Activated T-cell treated with anti-CD3 and anti-CD28 coated beads for 24 hours (primary cell): Measurements from ENCODE around the gene GRIK3.
"Not testable (repeated sequence)": the region's sequence is repeated elsewhere in the genome, so short reads cannot be mapped to it uniquely, and the experiment has no call there.

ENCODE experiments used
- DNase-seq: peaks from one replicate; pipeline ENCODE4 v3.0.0-alpha.2; 2020; ENCODE audit warnings: low read depth

The GRIK3 gene

DNA sequence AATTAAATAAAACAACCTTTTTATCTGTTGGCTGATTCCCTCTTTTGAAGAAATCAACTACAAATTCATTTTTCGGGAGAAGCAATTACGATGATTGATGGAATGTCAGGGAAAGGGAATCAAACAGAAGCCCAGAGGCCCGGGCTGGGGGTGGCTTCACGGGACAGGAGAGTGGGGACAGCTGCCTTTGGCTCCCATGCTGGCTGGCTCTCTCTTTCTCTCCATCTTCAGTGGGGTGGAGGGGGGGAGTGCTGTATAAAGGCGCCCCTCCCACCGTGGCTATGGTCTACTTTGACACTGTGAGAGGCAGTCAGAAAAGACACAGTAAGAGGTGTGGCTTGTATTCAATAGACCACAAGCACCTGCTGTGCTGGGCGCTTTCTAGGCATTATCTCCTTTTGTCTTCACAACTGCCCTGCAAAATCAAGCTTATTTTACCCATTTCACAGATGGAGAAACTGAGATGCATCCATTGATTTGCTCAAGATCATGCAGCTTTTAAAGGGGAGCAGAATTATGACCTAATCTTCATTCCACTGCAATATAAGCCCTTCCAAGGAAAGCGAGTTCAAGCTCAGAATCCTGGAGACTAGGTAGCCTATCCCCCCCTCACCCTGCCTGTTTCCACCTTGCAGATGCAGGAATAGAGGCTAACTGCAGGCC lies 92.9 kb downstream of the GRIK3 start:
- no peak for DNase-seq

DNA sequence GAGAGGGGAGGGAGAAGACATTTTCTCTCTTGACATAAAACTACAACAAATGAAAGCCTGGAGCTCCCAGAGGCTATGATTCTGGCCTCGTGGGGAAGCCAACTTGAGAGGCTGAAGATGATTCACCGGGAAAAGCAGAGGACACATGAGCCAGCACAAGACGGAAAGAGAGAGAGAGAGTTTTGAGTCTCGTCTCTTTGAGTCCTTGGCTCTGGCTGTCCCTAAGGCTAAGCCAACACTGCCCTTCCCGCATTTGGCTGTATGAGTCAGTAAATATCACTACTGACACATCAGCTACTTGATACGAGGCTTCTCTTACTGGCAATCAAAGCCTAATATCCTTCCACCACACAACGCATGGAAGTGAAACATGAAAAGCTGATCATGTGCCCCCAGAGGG lies 95.5 kb downstream of the GRIK3 start:
- DNase-seq, result no peak

DNA sequence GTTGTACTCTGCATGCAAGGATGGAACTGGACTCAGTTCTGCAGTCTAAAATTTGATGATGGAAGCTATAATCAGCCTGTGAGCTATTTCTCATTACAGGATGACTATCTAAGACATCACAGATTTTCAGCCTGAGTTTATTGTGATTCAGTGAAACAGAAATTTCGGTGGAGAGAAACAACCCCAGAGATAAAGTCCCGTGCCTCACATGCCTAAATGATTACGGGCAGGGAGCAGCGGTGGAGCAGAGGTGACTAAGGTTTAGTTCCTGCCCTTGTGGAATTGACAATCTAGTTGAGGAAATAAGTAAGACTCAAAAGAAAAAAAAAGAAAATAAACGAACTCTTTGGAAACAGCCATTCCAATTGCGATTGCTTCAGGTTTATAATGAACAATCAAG lies 96.9 kb downstream of the GRIK3 start:
- DNase-seq, result no peak

DNA sequence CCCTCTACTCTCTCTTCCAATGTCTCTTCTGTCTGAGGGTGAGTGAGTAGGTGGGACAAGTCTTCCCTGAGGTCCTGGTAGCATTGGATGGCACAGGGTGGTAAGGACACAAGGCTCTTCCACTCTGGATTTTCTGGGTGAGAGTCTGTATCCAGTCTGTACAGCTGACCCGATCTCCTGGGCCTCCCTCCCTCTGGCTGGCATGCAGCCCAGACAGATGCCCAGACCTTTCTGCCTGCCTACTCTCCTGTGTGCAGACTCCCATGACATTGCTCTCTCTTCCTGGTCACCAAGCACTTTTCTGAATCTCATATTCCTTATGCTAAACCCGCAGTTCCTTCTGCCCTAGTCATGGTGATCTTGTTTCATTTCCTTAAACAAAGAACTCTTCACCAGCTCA lies 100.3 kb downstream of the GRIK3 start:
- no peak for DNase-seq

DNA sequence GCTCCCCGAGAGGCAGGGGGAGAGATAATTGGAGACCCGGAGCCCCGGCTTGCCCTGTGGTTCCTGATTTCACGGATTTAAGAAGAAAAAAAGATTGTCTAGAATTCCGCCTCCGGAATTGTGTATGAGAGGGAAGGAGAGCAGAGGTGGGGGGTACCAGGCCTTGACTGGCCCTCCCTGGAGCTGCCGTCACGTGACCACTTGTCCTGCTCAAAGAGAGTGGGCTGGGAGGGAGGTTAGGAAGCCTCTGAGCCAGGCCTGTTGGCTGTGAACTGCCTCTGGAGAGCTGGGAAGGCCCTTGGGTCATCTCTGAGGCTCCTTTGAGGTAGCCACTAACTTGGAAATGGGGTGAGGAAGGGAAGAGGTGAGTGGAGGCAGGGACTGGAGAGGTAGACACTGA lies 106.5 kb downstream of the GRIK3 start:
- DNase-seq, result no peak

DNA sequence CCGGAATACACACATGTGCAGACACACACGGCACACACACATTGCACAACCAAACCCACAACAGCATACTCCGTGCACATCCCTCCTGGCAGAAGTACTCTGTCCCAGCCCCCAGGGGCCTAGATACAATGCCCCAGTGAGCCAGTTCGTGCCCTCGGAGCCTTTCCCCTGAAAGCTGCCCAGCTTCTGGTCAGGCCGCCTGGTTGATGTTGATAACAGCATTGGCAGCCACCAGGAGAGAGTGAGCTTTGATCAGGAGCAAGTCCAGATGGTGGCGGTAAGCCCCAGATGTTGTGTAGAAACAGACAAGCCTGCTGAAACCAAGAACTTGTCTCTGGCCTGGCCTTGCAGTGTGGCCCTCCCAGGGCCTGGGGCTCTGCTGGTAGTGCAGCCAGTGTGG lies 109.1 kb downstream of the GRIK3 start:
- no peak for DNase-seq

DNA sequence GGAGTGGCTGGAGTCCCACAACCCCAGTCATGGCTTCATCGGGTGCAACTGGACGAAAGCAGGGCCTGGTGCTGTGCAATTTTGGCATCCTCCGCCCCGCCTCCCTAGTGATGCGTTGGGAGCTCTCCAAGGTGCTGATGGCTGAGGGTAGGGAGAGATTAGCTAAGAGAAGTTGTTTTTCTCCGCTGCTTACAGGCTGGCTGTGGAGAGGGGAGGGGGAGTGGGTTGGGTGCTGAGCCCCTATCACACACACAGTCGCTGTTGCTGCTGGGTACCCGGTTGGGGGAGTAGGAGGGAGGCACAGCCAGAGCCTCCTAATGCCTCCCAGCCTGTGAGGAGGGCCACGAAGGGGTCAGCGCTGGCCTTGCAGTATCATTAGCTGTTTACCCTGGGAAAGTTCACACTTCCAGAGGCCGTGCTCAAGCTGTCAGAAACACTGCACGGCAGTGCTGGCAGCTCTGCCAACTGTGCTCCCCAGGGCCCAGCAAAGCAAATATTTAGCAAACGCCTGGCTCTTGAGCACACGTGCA lies 110.0 kb downstream of the GRIK3 start:
- DNase-seq, result peak; percentile 2

DNA sequence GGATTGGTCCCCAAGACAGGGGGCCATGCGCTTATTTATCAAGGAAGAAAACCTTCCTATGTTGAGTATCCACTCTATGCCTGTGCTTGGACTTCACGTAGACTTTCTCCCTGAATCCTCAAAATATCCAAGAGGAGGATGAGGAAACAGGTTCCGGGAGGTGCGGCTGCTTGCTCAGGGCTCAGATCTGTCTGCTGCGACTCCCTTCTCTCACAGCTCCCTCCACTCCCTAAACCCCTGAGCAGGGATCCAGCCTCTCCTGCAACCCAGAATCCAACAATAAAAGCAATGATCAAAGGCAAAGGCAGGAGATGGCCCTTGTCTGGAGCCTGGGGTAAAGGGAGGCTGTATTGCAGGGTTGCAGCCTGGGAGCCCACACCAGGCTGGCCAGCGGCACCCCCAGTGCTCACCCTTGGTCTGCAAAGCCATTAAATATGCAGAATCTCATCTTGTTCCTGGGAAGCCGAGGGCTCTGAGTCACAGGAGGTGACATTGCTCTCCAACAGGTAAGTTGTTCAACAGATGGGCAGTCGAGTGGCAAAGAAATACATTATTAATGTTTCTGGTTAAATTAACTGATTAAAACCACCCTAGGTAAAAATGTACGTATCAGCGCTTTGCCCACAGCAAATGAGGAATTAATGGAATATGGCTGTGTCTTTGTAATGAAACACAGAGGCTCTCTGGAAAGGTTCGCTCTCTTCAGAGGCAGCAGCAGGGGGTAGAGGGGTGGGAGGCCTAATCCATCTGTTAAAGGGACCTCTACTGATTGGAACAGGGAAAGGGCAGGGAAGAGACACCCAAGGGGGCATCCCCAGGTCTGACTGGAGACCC lies 111.5 kb downstream of the GRIK3 start:
- no peak for DNase-seq

DNA sequence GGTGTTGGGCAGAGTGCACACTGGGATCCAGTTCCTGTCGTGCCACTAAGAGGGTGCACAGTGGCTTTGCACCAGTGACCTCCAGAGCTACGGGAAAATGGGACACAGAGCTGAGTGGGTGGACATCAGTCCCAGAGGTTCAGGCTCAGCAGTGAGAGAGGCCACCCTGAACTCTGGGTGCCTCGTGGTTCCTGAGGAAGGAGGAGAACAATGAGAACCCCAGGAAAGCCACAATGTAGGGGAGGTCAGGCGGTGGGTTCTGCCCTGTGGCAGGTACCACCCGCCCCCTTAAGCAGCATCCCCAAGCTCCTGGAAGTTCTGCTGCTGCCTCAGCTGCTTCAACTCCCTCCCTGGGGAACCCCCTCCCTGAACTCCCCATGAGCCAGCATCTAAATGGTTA lies 112.2 kb downstream of the GRIK3 start:
- DNase-seq, result no peak

DNA sequence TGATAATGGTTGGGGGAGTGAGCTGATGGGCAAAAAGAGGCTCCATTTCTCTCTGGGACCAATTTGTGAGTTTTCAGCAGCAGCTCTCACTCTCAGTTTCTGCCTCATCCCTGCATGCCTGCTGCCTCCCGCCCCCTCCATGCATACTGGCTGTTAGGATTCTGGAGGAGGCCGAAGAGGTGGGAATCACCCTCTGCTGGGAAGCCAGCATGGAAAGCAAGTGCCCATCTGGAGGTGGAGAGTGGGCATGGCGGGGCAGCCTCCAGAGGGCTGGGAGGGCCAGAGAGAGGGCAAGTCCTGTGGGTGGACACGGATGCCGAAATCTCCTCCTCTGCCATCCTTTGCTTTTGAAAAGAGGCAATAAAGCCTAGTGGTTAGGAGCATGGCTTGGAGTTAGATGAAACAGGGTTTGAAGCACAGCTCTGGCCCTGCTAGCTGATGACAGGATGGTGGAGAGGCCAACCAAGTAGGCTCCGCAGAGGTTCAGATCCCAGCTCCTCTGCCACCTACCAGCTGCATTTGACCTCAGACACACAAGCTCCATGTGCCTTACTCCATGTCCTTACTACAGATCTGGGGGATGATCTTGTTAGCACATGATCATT lies 113.4 kb downstream of the GRIK3 start:
- DNase-seq, result no peak

DNA sequence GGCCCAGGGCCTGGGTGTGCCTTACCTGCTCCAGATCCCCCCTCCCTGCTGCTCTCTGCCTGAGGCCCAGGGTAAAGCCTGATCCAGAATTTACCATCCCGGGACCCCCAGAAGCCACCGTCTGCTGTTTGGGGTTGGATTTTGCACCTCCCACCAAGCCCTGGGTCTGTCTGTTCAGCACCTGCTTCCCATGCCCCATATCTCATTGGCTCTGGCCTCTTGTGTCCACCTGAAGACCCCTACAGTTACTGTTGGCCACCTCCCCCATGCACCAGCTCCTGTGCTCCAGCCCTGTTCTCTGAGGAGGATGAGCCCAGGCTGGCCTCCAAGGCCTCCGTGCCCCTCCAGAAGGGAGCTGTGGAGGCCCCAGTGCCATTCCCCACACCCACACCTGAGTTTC lies 113.9 kb downstream of the GRIK3 start:
- no peak for DNase-seq

DNA sequence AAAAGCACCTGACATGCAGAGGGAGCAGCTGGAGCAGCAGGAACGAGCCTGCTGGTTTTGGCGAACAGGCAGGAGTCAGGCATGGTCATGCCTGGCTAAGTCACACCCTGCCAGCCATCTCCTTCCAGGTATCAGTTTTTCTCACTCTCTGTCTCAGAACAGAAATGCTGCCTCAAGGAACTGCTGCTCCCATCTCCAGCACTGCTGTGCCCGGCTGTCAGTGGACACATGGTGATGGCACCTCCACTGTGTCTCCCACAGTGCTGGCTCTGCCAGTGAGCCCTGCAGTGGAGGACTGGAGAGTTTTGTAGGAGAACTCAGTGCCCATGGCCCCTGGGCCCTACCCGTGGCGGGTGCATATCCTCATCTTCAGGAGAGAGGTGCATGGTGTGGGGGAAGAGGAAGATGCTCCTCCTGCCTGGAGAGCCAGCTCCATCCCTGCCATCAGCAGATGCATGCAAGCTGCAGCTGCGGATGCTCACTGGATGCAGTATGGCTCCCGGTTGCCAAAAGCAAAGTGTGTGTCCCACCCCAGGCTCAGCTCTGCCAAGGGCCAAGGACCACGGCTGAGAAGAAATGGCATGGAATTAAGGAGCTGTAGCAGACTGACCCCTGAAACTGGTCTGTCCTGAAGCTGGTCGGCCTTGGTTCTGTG lies 114.7 kb downstream of the GRIK3 start:
- DNase-seq, result no peak

DNA sequence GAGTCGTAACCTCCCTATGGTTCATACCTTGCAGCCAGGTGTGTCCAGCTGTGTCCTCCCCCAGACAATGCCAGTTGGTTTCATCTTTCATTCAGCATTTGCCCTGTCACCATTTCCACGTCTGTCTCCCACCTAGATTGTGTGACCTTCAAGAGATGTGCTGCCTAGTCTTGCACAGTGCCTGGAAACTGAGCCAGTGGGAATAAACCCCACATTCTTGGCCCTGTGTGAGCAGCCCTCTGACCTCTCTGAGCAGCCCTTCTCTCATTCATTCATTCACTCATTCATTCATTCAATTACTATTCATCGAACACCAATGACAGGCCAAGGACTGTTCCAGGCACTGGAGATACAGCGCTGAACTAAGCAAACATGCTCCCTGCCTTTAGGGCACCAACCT lies 115.7 kb downstream of the GRIK3 start:
- no peak for DNase-seq

DNA sequence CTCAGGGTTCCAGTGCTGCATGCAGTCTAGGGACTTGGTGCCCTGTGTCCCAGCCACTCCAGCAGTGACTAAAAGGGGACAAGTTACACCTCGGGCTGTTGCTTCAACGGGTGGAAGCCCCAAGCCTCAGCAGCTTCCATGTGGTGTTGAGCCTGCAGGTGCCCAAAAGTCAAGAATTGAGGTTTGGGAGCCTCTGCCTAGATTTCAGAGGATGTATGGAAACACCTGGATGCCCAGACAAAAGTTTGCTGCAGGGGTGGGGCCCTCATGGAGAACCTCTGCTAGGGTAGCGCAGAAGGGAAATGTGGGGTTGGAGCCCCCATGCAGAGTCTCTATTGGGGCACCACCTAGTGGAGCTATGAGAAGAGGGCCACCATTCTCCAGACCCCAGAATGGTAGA lies 117.8 kb downstream of the GRIK3 start:
- DNase-seq, result not testable (repeated sequence)

DNA sequence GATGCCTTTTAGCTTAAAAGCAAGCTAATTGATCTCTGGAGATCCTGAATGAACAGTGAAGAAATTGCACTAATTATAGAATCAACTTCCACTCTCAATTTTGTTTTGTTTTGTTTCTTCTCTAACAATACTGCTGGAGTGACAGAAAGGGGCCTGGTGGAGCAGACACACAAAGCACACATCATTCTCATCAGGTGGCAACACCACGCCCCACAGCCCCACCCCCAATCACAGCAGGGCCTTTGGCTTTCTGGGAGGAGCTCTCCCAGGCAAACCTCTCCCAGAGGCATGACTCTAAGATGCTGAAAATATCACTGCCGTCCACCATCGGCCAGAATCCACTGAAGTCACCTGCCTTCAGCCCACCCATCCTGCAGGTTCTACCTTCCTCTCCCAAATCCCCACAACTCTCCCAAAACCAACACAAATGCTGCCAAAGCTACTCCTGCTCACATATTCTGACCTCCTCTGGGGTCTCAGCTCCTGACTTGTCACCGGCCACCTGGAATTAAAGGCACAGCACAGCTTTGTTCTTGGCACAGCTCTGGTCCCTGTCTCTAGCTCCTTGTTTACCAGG lies 120.7 kb downstream of the GRIK3 start:
- DNase-seq, result no peak

DNA sequence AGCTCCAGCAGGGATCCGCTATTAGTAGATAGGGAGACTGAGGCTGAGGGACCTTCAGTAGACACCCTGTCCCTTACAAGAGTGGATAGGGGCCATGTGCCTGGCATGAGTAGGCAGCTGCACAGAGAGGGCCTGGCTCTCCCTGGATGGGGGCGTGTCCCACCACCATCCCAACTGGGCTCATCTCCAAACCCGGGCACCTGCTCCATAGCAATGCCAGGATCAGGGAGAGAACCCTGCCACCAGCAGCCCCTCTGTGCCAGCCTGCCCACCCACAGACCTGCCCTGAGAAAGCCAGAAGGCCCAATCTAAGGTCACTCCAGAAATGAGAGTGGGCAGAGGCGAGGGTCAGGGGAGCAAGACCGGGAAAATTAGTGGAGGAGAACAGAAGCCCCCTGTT lies 121.3 kb downstream of the GRIK3 start:
- DNase-seq, result no peak

DNA sequence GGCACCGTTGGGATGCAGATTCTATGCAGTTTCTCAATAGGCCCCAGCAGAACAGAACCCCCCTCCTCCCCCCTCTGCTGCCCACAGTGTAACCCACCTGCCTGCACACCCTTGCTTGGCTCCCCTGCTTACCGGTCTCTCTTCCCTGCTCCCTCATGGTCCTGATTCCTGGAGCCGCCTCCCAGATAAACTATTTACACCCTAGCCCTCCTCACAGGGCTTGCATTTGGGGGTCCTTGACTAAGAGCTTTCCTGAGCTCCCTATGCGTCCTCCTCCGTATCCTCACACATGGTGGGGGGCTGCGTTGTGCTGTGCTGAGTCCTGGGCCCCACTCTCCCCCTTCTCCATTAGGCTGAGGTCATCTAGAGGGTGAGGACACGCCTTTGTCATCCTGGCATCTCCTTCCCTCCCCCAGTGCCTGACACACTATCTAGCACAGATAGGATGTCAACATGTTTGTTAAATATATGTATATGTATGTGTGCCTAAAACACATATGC lies 121.9 kb downstream of the GRIK3 start:
- no peak for DNase-seq

DNA sequence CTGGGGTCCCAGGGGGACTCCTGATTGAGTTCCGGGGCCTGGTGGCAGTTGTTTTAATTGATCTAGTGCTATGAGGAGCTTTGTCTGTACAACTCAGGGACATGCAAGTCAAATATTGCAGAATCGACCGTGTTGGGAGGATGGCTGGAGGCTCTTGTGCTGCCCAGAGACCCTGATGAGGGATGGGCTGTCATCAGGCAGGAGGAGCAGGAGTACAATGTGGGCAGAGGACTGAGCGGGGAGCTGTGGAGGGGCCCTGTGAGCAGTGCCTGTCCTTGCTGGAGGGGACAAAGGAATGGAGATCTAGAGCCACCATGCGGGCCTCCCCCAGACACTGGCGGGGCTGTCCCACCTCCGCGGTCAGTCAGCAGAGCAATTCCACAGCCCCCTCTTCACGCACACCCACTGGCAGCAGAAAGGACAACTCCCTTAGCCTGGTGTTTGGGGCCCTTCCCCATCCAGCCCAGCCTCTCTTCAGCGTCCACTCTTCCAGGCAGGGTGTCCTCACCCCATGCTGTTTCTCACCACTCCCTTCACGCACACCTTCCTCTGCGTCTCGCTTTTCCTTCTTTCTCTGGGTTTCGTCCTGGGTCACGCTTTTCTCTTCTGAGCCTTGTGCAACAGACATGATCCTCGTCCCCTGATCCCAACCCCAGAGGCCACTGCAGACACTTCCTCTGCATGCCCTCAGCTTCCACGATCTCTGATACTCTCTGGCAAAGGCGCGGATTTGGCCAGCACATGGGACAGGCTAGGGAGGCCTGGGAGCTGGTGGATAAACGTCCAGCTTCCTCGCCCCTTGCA lies 122.6 kb downstream of the GRIK3 start:
- no peak for DNase-seq

DNA sequence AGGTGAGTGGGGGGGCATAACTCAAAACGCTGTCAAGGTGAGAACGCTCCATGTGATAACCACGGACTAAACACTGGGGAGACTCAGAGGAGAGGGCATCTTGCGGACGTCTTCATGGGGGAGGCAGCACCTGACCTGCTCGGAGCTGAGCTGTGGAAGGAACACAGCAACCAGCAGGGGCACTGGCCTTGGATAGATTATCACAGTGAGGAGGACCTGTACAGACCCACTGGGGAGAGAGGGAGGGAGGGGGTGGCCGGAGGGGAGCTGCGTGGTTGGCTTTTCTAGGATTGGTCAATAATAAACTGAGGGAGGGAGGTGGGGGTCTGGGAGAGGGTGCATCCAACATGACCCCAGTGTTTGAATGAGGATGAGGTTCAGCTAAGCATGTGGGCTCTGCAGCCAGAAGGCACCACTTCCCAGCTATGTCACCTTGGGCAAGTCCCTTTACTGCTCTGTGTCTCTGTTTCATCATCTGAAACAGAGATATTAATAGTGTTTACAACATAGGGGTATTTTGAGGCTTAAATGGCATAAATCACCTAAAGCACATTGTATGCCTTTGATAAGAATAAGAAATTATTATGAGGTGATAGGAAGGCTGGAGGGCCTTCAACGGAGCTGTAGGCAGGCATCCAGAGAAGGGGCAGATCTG lies 123.3 kb downstream of the GRIK3 start:
- DNase-seq, result no peak

DNA sequence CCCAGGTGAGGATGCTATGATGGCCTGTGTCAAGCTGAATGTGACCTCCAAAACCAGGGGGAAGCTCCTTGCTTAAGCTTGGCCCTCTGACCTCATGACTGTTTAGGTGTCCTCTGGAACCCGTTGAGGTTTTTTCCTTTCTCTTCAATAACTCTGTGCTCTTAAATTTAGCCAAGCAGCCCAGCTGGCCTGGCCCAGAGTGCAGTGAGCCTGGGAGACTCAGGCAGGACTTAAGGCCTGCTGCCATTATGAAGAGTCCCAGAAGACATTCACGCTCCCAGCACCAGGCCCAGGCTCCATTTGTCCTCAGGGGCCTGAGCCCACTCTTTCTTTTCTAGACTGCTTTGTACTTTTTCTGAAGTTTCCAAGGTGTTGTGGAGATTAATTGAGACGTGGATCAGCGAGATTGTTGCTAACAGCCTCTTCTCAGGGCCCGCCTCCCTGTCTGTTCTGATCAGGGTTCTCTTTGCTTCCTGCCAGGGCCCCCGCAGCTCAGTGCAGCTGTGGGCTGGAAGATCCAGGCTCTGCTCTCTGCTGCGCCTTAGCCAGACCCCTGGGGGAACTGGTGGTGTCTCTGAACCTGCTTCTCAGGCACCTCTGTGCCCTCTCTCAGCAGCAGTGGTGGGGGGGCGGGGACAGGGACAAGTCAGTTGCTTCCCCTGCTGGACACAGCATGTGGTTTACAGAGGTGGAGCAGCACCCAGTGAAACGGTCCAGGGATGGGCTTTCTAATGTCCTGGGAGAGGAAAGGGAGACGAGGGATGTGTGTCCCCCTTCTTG lies 124.2 kb downstream of the GRIK3 start:
- no peak for DNase-seq
